ENCODE measurements around the gene FN3KRP.

Gene FN3KRP

DNA sequence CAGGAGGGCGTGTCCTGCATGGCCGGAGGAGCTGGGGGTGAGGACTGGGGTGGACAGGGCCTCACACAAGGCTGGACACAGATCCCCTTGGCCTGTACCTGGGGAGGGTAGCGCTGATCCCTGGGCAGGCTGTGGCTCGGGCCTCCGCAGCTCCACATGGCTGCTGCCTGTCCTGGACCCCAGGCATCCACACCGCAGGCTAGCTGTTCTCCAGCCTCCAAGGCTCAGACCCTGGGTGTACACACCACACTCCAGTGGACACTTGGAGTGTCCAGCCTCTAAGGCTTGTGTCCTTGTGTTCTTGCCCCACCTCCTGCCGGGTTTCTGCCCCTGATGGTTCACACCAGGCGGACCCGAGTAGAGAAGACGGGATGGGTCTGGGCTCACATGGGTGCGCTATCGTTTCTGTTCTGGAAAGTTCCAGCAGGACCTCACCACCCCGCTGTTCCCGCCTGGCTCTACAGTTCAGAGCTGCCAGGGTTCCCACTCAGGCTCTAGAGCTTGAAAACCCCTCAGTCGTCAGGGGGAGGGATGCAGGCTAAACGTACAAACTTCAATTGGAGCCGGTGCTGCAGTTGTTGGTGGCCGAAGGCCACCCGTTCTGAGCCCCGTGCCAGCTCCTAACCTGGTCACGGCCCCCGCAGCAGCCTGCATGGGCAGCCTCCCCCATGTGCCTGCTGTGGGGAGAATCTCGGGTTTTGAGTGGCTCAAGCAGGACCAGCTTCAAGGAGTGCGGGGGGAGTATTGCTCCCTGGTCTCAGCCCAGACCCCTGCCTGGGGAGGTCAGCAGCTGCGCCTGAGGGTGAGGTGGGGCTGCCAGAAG is 6.6 kb upstream of the FN3KRP start:
- Histone ChIP-seq H3K4me1 (ENCODE audit: control insufficient read depth, insufficient read depth, low read length) (no peaks in the 10 kb centered on the region), H3K9me3 (ENCODE audit: control insufficient read depth, insufficient read depth, low read length) (no peaks in the 10 kb centered on the region), H3K27me3 (ENCODE audit: control insufficient read depth, insufficient read depth, low read length) (no peaks in the 10 kb centered on the region), H3K36me3 (ENCODE audit: control insufficient read depth, insufficient read depth, low read length) (no peaks in the 10 kb centered on the region), H3K4me3 (ENCODE audit: low read length) (no peak overlapping the region), H3K27ac (ENCODE audit: low read length) (no peak overlapping the region)
- no CpG with 5 or more reads among the region's 25 CpGs for WGBS (ENCODE audit: insufficient coverage, insufficient read length)
- DNase-seq (ENCODE audit: low read depth, low spot score) = no peak

DNA sequence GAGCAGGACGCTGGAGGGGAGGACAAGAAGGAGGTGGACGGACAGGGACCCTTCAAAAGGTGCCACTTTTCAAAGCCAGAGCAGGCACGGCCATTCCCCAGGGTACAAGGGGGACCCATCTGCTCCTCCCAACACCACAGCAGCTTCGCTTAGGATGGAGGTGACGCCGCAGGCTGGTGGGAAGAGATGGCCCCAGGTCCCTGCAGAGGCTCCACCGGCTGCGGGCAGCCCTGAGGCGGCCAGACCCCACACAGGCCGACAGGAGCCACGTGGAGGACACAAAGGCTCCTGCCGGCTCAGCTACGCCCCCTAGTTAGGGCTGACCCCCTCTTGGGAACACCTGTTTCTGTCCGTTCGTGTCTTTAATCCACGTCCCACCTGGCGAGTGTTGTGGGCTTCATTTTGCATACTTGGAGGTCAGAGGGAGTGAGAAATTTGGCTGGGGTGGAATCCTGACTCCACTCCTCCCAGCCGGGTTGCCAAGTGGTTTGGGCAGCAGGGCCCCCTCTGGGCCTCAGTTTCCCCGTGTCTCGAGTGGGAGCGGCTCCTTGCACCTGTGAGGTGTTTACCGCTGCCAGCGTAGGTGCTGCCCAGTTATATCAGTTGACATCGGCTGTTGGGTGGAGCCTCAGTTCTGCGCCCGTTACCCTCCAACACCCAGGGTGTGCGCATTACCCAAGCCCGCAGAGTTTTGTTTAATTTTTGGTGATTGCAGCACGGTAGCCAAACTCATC is 5.8 kb upstream of the FN3KRP start:
- H3K4me3 ChIP-seq (ENCODE audit: low read length) = no peak overlapping the region
- no CpG with 5 or more reads among the region's 29 CpGs for WGBS (ENCODE audit: insufficient coverage, insufficient read length)
- no peak overlapping the region for H3K27ac ChIP-seq (ENCODE audit: low read length)
- H3K9me3 ChIP-seq (ENCODE audit: control insufficient read depth, insufficient read depth, low read length) = no peaks in the 10 kb centered on the region
- no peaks in the 10 kb centered on the region for H3K36me3 ChIP-seq (ENCODE audit: control insufficient read depth, insufficient read depth, low read length)
- H3K27me3 ChIP-seq (ENCODE audit: control insufficient read depth, insufficient read depth, low read length) = no peaks in the 10 kb centered on the region
- no peak for DNase-seq (ENCODE audit: low read depth, low spot score)
- no peaks in the 10 kb centered on the region for H3K4me1 ChIP-seq (ENCODE audit: control insufficient read depth, insufficient read depth, low read length)

DNA sequence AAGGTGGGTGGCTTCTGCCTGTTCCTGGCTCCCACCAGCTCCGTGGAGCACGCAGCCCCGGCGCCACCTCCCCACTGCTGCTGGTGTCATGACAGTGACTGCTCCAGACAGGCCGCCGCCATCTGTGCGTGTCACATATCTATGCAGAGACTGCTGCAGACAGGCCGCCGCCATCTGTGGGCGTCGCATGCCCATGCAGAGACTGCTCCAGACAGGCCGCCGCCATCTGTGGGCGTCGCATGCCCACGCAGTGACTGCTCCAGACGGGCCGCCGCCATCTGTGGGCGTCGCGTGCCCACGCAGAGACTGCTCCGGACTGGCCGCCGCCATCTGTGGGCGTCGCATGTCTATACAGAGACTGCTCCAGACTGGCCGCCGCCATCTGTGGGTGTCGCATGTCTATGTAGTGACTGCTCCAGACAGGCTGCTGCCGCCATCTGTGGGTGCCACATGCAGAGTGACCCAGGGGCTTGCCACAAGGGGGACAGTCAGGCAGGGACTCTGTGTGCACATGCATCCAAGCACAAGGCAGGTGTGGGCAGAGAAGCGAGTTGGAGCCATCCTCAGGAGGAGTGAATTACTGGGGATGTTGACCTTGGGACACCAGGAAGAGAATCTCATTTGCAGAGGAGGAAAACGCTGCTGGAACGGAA is 3.3 kb upstream of the FN3KRP start:
- Histone ChIP-seq H3K4me3 (ENCODE audit: low read length) (no peak overlapping the region), H3K27me3 (ENCODE audit: control insufficient read depth, insufficient read depth, low read length) (no peaks in the 10 kb centered on the region), H3K27ac (ENCODE audit: low read length) (no peak overlapping the region), H3K9me3 (ENCODE audit: control insufficient read depth, insufficient read depth, low read length) (no peaks in the 10 kb centered on the region), H3K36me3 (ENCODE audit: control insufficient read depth, insufficient read depth, low read length) (no peaks in the 10 kb centered on the region), H3K4me1 (ENCODE audit: control insufficient read depth, insufficient read depth, low read length) (no peaks in the 10 kb centered on the region)
- WGBS (ENCODE audit: insufficient coverage, insufficient read length) = no CpG with 5 or more reads among the region's 35 CpGs
- DNase-seq (ENCODE audit: low read depth, low spot score) = no peak

DNA sequence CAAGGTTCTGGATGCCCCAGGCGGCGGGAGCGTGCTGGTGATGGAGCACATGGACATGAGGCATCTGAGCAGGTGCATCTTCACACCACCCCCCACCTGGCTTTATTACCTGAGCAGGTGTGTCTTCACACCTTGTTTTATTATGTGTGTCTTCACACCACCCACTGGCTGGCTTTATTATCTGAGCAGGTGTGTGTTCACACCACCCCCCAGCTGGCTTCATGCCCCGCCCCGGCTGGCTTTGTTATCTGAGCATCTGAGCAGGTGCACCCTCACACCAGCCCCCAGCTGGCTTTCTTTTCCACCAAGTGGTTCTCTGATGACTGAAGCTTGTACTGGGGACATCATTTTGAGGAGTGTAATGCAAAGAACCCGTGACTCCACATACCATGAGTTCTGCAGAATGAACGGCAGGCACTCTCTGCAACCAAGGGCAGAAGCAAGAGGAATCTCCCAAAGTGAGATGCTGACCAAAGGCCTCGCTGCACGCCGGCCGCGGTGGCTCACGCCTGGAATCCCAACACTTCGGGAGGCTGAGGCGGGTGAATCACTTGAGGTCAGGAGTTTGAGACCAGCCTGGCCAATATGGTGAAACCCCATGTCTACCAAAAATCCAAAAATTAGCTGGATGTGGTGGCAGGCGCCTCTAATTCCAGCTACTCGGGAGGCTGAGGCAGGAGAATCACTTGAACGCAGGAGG is 2.6 kb downstream of the FN3KRP start:
- no peaks in the 10 kb centered on the region for H3K9me3 ChIP-seq (ENCODE audit: control insufficient read depth, insufficient read depth, low read length)
- H3K36me3 ChIP-seq (ENCODE audit: control insufficient read depth, insufficient read depth, low read length) = peaks cover 7% of the 10 kb centered on the region; the same call in 1 of the 2 replicates
- no peaks in the 10 kb centered on the region for H3K27me3 ChIP-seq (ENCODE audit: control insufficient read depth, insufficient read depth, low read length)
- H3K27ac ChIP-seq (ENCODE audit: low read length) = no peak overlapping the region
- WGBS (ENCODE audit: insufficient coverage, insufficient read length) = no CpG with 5 or more reads among the region's 18 CpGs
- no peak for DNase-seq (ENCODE audit: low read depth, low spot score)
- no peaks in the 10 kb centered on the region for H3K4me1 ChIP-seq (ENCODE audit: control insufficient read depth, insufficient read depth, low read length)
- no peak overlapping the region for H3K4me3 ChIP-seq (ENCODE audit: low read length)

DNA sequence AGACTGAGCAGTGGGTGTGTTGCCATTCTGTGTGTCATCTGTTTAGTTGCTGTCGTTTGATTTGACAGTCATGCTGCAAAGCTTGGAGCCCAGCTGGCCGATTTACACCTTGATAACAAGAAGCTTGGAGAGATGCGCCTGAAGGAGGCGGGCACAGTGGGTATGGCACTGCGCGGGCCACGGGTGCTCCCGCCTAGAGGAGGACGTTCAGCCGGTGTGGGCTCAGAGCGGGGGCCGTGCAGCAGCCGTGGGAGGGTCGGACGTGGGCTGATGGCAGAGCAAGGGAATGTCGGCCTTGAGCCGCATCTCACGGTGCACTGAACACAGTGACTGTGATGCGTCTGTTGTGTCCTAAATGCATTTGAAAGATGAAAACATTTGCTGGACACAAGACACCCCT is 3.7 kb downstream of the FN3KRP start:
- Histone ChIP-seq H3K4me1 (ENCODE audit: control insufficient read depth, insufficient read depth, low read length) (no peaks in the 10 kb centered on the region), H3K9me3 (ENCODE audit: control insufficient read depth, insufficient read depth, low read length) (no peaks in the 10 kb centered on the region), H3K36me3 (ENCODE audit: control insufficient read depth, insufficient read depth, low read length) (peaks cover 7% of the 10 kb centered on the region; the same call in 1 of the 2 replicates), H3K27me3 (ENCODE audit: control insufficient read depth, insufficient read depth, low read length) (no peaks in the 10 kb centered on the region), H3K27ac (ENCODE audit: low read length) (no peak overlapping the region), H3K4me3 (ENCODE audit: low read length) (no peak overlapping the region)
- no CpG with 5 or more reads among the region's 19 CpGs for WGBS (ENCODE audit: insufficient coverage, insufficient read length)
- DNase-seq (ENCODE audit: low read depth, low spot score) = no peak

DNA sequence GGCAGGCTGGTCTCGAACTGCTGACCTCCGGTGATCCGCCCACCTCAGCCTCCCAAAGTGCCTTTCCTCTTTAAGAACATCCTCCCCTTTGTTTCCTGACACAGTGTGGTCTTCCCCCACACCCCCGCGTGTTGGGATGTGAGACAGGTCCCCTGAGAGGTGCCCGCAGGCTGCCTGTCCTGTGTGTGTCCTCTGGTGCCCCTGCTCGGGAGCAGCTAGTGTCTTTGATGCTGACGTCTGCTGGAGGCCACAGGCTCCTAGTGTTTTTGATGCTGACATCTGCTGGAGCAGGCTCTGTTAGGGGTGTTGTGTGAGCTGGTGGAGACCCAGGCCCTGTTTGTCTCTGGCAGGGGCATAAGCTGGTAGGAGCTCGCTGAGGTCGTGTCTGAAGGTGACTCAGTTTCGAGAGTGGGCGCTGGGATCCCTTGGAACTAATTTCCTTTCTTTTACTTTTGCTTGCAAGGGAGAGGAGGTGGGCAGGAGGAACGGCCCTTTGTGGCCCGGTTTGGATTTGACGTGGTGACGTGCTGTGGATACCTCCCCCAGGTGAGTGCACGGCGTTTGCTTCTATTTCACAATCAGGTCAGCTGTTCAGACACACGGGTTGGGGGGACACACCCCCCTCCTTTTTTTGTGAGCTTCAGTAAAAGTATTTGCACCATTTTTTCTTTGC is 6.0 kb downstream of the FN3KRP start:
- no peak for DNase-seq (ENCODE audit: low read depth, low spot score)
- Histone ChIP-seq H3K27me3 (ENCODE audit: control insufficient read depth, insufficient read depth, low read length) (no peaks in the 10 kb centered on the region), H3K4me3 (ENCODE audit: low read length) (no peak overlapping the region), H3K36me3 (ENCODE audit: control insufficient read depth, insufficient read depth, low read length) (peaks cover 11% of the 10 kb centered on the region; the same call in 1 of the 2 replicates), H3K4me1 (ENCODE audit: control insufficient read depth, insufficient read depth, low read length) (no peaks in the 10 kb centered on the region), H3K27ac (ENCODE audit: low read length) (no peak overlapping the region), H3K9me3 (ENCODE audit: control insufficient read depth, insufficient read depth, low read length) (no peaks in the 10 kb centered on the region)
- no CpG with 5 or more reads among the region's 19 CpGs for WGBS (ENCODE audit: insufficient coverage, insufficient read length)

DNA sequence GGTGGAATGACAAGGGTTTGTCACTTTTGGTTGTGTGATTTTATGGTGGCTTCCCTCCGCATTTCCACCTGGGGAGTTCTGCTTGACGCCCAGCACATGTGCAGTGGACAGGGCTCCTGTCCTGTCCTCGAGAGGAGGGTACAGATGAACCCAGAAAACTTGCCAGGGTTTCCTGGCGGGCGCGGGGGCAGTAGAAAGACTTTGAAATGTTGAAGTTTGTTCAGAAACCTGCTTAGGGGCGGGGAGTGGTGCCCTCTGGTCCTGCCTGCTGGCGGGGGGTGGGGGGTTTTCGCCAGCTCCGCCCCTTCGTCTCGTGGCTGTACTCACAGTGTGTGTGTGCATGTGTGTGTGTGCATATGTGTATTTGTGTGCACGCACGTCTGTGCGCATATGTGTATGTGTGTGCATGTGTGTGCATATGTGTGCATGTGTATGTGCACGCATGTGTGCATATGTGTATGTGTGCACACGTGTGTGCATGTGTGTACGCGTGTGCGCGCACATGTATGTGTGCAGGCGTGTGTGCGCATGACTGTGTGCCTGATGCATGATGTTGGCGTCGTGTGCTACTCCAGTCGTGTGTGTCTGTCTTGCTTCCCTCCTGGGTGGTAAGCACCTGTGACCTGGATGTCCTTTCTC is 6.8 kb downstream of the FN3KRP start:
- no peak overlapping the region for H3K27ac ChIP-seq (ENCODE audit: low read length)
- no CpG with 5 or more reads among the region's 26 CpGs for WGBS (ENCODE audit: insufficient coverage, insufficient read length)
- no peaks in the 10 kb centered on the region for H3K4me1 ChIP-seq (ENCODE audit: control insufficient read depth, insufficient read depth, low read length)
- H3K36me3 ChIP-seq (ENCODE audit: control insufficient read depth, insufficient read depth, low read length) = peaks cover 11% of the 10 kb centered on the region; the same call in 1 of the 2 replicates
- H3K27me3 ChIP-seq (ENCODE audit: control insufficient read depth, insufficient read depth, low read length) = no peaks in the 10 kb centered on the region
- no peak for DNase-seq (ENCODE audit: low read depth, low spot score)
- H3K4me3 ChIP-seq (ENCODE audit: low read length) = no peak overlapping the region
- no peaks in the 10 kb centered on the region for H3K9me3 ChIP-seq (ENCODE audit: control insufficient read depth, insufficient read depth, low read length)

DNA sequence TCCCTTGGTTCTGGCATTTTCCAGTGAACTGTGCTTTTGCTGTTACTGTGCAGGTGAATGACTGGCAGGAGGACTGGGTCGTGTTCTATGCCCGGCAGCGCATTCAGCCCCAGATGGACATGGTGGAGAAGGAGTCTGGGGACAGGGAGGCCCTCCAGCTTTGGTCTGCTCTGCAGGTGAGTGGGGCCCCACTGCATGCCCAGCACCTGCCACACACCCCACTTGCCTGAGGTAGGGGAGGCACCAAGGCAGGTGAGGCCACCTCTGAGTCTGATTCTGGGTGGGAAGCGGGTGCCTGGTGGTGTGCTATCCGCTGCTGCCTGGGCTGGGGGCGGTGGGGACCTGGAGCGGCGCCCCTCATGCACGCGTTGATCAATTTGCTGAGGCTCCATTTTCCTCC is 9.9 kb downstream of the FN3KRP start:
- Histone ChIP-seq H3K36me3 (ENCODE audit: control insufficient read depth, insufficient read depth, low read length) (peaks cover 9% of the 10 kb centered on the region), H3K27me3 (ENCODE audit: control insufficient read depth, insufficient read depth, low read length) (no peaks in the 10 kb centered on the region), H3K9me3 (ENCODE audit: control insufficient read depth, insufficient read depth, low read length) (no peaks in the 10 kb centered on the region), H3K27ac (ENCODE audit: low read length) (no peak overlapping the region), H3K4me1 (ENCODE audit: control insufficient read depth, insufficient read depth, low read length) (no peaks in the 10 kb centered on the region), H3K4me3 (ENCODE audit: low read length) (no peak overlapping the region)
- DNase-seq (ENCODE audit: low read depth, low spot score) = no peak
- no CpG with 5 or more reads among the region's 10 CpGs for WGBS (ENCODE audit: insufficient coverage, insufficient read length)

DNA sequence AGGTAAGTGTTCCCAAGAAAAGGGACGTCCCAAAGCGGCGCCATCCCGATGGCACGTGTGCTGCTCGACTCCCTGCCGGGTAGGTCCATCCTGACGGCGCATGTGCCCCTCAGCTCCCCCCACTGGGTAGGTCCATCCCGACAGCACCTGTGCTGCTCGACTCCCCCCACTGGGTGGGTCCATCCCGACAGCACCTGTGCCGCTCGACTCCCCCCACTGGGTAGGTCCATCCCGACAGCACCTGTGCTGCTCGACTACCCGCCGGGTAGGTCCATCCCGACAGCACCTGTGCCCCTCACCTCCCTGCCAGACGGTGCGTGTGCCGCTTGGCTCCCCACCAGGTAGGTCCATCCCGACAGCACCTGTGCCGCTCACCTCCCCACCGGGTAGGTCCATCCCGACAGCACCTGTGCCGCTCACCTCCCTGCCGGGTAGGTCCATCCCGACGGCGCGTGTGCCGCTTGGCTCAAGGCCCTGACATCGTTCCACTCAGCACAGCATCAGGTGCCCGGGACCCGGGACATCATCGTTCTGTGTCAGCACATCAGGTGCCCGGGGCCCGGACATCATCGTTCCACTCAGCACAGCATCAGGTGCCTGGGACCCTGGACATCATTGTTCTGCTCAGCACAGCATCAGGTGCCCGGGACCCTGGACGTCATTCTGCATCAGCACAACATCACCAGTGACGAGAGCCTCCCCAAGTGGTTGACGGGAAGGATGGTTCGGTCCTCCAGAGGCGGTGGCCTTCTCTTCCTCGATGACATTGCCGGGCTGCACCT is 13.2 kb downstream of the FN3KRP start:
- H3K4me1 ChIP-seq (ENCODE audit: control insufficient read depth, insufficient read depth, low read length) = no peaks in the 10 kb centered on the region
- no peak overlapping the region for H3K4me3 ChIP-seq (ENCODE audit: low read length)
- no peaks in the 10 kb centered on the region for H3K9me3 ChIP-seq (ENCODE audit: control insufficient read depth, insufficient read depth, low read length)
- H3K27me3 ChIP-seq (ENCODE audit: control insufficient read depth, insufficient read depth, low read length) = no peaks in the 10 kb centered on the region
- DNase-seq (ENCODE audit: low read depth, low spot score) = no peak
- H3K36me3 ChIP-seq (ENCODE audit: control insufficient read depth, insufficient read depth, low read length) = peaks cover 4% of the 10 kb centered on the region
- H3K27ac ChIP-seq (ENCODE audit: low read length) = no peak overlapping the region
- WGBS (ENCODE audit: insufficient coverage, insufficient read length) = no CpG with 5 or more reads among the region's 48 CpGs
